A172 (cell line): ENCODE measurements around the gene CALU. TPM values are rescaled to one million over a fixed set of nuclear protein-coding genes. Genes with fewer than 3 reads are reported as not detected.

Experiments
- DNase-seq: peaks from one replicate; pipeline ENCODE4 v3.0.0-alpha.2; 2015; ENCODE audit warnings: low spot score
- total RNA-seq: library from RNA; depleted of rRNA; stranded (reverse); fragments of >200 nt; shearing (Covaris generic); gene quantifications from 2 replicates; pipeline ENCODE4 v1.2.3, GENCODE V29; 2014

The CALU gene
- total RNA-seq, 1 experiment from 2014 or later, result 457 TPM

DNA sequence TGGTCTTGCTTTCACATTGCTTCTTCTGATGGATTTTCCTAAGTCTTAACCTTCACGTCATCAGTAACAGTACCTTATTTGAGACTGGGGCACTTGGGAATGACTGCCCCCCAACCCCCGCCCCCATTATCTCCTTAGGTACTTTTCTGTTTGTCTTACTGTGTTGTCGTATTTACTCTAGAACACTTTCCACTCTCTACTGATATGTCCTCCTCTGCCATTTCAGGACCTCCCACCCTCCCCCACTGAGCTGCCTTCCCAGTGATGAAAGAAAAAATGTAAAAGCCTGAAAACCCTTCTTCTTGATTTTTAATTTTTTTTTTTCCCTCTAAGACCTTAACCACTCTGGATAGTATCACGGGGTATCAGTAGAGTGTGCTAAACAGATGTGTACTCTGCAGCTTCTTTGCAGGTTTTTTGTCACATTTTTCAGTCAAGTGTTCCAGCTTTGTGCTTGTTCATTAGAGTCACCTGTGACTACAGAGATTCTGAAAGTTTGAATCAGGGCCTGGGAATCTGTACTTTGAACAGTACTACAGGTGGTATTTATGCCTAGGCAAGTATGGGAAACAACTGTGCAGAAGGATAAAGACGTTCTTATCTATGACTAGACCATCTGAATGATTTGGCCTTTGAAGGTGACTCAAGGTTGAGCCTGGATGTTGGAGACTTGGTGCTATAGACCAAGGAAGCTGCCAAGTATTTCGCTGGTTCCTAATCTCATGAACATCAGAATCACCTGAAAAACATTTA, 8.3 kb downstream of the CALU start:
- no peak for DNase-seq

DNA sequence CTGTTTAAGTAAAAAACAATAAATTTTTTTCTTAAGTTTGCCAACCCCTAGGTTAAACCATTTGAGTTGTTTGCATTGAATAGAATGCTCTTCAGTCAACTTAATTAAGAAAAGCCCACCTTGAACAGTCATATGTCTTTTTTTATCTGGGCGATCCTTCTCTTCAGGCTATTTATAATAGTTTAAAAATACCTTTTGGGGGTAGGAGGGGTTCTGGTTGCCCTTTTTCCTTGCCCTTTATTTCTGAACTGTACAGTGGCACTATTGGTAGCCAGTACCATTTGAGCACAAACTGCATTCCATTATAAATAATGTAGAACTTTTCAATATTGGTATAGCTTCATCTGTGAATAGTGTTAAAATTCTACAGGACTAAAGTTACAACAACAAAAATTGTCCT, 13.1 kb downstream of the CALU start:
- no peak for DNase-seq

- DNase-seq, result no peak
These were observed 16.1 kb downstream of the CALU start for GRCh38 chr7:128755075-128755818.

- no peak for DNase-seq
These were observed 16.8 kb downstream of the CALU start for GRCh38 chr7:128755819-128756476.

DNA sequence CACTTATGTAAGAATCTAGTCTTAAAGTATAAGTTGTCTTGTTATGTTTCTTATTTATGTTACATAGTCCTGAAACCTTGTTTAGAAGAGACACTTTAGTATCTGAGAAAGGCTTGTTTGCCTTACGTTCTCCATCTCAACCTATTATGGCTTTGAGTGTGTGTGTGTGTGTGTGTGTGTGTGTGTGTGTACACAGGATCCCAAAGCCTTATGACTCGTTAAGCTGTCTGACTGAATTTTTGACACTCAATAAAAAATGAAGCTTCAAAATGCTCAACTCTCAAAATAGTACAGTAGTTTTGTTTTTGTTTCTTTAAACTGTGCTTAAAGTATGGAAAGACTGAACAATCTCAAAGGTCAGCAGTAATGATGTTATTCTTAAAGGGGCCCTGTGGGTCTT, 18.0 kb downstream of the CALU start:
- DNase-seq, result no peak

DNA sequence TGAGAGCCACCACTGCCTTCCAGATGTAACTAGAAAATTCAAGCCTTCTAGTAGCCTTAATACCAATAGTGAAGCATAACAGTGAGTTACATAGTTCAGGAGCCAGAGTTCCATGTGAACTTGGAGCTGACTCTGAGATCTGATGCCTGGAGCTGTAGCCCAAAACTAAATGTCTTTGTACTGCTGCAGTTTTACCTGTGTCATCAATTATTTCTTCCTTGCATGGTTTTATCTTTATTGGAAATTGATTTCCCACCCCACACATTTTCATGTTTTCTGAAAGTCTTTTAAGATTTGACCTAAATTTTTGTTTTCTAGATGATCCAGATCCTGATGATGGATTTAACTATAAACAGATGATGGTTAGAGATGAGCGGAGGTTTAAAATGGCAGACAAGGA, 19.4 kb downstream of the CALU start:
- no peak for DNase-seq

DNA sequence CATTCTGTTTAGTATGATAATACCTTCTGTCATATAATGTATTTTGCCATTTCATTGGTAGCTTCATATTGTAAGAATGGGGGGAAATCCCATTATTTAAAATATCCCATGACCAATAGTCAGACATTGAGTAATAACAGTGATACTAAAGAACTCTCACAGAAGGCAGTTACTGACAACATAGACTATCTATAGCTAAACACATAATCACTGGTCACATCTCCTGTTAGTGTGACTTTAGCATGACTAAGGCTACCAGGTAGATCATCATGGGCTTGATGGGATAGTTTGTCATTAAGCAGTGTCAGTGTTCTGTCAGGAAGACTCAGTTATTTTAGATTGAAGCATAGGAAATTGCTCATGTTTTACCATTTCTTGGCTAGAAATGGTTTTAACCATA, 20.1 kb downstream of the CALU start:
- DNase-seq, result no peak

DNA sequence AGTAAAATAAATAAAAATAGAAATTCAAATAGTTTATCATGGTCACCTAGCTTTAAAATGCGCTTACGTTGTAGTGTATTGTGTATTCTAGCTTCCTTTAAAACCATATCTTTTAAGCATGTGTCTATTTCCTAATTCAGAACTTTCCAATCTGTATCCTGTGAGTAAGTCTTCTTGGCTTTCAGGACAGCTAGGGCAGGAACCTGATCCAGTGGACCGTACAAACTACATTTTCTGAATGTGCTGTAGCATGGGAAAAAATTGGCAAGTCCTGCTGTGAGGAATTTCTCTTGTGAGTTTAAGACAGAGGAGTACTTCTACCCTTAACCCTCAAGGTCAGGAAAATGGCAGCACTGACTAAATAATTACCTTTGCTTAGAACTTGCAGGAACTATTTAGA, 24.4 kb downstream of the CALU start:
- DNase-seq, result no peak

DNA sequence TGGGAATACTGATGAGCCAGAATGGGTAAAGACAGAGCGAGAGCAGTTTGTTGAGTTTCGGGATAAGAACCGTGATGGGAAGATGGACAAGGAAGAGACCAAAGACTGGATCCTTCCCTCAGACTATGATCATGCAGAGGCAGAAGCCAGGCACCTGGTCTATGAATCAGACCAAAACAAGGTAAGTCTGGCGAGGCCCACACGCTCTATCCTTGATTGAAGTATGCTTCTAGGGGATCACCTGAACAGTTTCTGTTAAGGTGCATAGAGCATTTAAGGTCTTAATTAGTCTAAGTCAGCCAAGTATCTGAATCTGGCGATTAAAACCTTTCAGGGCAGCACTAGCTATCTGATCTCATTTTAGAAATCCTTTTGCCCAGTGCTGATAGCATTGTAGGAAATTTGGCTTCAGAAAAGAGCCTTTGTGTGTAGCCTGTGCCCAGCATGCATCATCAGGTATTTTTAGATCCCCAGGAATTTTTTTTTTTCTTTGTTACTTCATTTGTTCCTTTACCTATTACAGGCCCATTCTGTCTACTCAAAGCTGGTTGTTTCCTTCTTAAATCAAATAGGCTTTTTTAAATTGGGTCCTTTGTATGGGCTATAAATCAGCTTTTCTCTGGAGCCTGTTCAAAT, 28.4 kb downstream of the CALU start:
- DNase-seq, result no peak

- DNase-seq, result no peak
These were observed 31.1 kb downstream of the CALU start for GRCh38 chr7:128770233-128770632.

GRCh38 chr7:128773604-128774003, 34.4 kb downstream of the CALU start:
- DNase-seq, result no peak

GRCh38 chr7:128774029-128774689, 35.0 kb downstream of the CALU start:
- no peak for DNase-seq

DNA sequence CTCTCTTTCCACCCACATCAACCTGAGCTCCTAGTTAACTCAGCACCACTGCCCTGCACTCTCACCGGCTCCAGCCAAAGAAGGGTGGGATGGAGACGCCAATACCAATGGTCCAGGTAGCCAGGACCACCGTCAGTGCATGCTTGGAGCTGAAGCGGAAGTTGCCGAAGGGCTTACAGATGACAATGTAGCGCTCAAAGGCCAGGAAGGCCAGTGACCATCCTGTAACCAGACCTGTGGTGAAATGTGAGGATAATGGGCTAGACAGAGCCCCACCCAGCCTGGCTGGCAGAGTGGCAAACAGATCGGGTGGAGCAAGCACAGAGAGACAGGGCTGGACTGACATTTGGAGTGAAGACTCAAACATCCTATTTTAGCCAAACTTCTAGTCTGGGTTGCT, 35.8 kb downstream of the CALU start:
- DNase-seq, result no peak

- DNase-seq, result no peak
These were observed 36.8 kb downstream of the CALU start, which contains the start of gene OPN1SW for GRCh38 chr7:128775744-128776474. TSS of gene OPN1SW (minus strand) at chr7:128775794. CDS start at chr7:128775781, 13 bp downstream.

DNA sequence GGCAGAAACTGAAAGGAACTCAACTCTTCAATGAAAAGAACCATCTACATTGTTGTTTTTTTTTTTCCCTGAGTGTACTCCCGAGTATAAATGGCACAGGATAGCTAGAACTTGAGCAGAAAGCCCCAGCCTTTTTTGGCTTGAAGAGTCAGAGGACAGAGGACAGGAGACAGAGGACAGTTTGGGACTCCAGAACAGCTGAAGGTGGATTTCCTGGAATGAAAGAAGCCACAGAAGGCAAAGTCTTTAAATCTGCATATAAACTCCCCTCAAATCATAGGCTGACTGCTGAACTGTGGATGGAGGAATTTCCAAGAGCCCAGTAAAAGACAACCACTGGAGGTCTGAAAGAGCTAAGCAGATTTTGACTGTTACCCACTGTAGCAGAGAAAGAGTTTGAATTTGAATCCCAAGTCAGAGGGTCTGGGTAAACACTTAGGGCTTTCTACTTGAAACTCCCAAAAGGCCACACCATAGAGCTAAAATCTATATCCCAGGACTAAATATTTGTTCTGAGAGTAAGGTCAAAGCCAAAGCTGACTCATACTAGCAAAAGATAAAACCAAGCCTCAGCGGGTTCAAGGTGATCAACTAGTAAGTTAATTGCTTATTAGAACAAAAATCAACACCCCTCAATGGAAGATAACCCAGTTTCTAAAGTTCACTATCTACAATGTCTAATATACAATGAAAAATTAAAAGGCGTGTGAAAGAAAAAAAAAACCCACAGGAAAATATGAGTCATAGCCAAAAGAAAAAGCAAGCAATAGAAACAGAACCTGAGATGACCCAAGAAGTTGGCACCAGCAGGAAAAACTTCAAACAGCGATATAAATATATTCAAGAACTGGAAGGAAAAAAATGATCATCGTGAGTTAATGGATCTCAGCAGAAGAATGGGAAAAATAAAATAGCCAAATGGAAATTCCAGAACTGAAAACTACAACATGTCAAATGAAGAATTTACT, 38.3 kb downstream of the CALU start:
- DNase-seq, result peak; percentile 15

GRCh38 chr7:128778946-128779345, 39.8 kb downstream of the CALU start:
- no peak for DNase-seq

- DNase-seq, result no peak
These were observed 42.0 kb downstream of the CALU start for GRCh38 chr7:128781126-128781525.

DNA sequence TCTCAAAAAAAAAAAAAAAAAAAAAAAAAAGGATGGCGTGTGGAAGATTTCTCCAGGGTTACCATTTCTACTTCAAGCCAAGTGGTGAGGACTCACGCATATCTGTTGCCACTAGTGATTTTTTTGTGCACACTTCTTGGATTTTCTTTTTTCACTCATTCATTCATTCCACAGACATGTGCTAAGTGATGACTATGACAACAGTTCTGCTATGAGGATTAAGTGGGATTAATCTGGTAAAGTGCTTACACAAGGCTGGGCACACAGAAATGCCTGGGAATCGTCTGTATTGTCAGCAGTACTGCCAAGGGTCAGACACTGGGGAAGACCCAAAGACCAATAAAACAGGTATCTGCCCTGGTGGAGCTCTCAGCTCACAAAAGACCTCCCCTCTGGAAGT, 42.7 kb downstream of the CALU start:
- DNase-seq, result no peak

DNA sequence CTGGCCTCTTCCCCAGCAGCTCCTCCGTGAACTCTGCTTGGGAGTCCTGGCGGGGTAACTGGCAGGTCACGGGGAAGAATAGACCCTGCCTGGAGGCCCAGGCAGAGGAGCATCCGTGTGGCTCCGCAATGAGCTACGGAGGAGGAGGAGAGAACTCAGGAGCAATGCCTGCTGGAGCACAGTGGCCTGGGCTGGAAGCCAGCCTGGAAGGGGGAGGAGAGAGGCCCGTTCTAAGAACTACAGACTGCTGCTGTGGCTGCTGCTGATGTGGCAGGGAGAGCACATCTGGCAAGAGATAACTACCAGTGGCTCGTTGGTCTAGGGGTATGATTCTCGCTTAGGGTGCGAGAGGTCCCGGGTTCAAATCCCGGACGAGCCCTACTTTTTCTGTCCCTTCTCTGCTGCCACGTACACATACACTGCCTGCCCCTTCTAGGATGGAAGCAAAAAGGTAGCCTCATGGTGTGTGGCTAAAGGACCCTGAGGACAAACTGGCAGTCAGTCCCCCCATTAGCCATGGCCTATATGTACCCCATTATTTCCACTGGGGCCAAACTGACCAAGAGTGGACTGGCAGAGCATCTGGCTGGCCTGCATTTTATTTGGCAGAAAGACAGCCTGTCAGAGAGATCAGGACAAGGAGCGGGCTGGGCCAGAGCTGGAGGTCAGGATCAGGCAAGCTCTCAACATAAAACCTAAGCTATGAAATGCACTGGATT, 44.1 kb downstream of the CALU start:
- DNase-seq, result peak; percentile 13
